ENCODE data around the gene ZNF668. TPM values are rescaled to one million over a fixed set of nuclear protein-coding genes. Genes with fewer than 3 reads are reported as not detected.
A peak's percentile ranks its signal among the peaks of the same experiment; 100 is the strongest.

ZNF668 gene
- total and polyA plus RNA-seq, 2 of the 13 experiments (the other 11 are each of a cell fraction or from before 2014, with no cell fraction given) = 3.8 to 9.8 TPM

DNA sequence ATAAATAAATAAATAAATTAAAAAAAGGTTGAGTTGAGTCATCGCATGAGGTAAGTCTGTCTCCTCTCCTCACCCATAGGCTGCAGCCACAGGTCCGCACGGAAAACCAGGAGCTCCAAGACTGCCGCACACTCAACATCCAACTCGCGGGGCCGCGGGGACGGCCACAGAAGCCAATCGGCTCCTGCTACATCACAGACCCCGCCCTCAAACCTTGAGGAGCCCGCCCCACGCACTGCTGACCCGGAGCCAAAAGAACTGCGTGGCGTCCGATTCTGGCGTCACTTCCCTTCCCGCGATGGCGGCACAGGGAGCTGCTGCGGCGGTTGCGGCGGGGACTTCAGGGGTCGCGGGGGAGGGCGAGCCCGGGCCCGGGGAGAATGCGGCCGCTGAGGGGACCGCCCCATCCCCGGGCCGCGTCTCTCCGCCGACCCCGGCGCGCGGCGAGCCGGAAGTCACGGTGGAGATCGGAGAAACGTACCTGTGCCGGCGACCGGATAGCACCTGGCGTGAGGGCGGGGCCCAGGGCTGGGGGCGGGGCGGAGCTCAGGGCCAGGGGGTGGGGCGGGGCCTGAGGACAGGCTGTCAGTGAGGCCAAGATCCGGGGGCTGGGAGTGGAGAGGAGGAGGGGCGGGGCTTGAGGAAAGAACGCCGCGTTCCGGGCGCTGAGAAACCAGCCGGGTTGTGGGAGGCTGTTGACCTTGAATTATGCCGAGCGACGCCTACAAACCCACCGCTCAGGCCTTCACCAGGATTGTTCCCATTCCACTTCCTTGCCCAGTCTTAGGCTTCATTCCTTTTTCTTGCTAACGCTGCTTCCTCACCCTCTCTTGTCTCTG, 43.6 kb upstream of the ZNF668 start, which contains the start of gene KAT8 (continued):
- TF ChIP-seq FOXC1 (CRISPR knock-in tag; IDR thresholded peaks at IDR 0.05; ENCODE audit: borderline replicate concordance) = peak; percentile 5; the same call in 1 of the 2 replicates
- TF ChIP-seq REL (CRISPR knock-in tag; conservative IDR thresholded peaks at IDR 0.05) = no peak
- TF ChIP-seq, protein P1, sequence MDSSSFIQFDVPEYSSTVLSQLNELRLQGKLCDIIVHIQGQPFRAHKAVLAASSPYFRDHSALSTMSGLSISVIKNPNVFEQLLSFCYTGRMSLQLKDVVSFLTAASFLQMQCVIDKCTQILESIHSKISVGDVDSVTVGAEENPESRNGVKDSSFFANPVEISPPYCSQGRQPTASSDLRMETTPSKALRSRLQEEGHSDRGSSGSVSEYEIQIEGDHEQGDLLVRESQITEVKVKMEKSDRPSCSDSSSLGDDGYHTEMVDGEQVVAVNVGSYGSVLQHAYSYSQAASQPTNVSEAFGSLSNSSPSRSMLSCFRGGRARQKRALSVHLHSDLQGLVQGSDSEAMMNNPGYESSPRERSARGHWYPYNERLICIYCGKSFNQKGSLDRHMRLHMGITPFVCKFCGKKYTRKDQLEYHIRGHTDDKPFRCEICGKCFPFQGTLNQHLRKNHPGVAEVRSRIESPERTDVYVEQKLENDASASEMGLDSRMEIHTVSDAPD (CRISPR knock-in tag; IDR thresholded peaks at IDR 0.05) = peak; percentile 72
- no peak for TF ChIP-seq JUNB (CRISPR knock-in tag; IDR thresholded peaks at IDR 0.05; ENCODE audit: borderline replicate concordance)
- TF ChIP-seq ZNF468 (CRISPR knock-in tag; IDR thresholded peaks at IDR 0.05) = 0 out of 2 replicates have a peak, but pooled peaks have one; percentile 37
- TF ChIP-seq, protein P2, sequence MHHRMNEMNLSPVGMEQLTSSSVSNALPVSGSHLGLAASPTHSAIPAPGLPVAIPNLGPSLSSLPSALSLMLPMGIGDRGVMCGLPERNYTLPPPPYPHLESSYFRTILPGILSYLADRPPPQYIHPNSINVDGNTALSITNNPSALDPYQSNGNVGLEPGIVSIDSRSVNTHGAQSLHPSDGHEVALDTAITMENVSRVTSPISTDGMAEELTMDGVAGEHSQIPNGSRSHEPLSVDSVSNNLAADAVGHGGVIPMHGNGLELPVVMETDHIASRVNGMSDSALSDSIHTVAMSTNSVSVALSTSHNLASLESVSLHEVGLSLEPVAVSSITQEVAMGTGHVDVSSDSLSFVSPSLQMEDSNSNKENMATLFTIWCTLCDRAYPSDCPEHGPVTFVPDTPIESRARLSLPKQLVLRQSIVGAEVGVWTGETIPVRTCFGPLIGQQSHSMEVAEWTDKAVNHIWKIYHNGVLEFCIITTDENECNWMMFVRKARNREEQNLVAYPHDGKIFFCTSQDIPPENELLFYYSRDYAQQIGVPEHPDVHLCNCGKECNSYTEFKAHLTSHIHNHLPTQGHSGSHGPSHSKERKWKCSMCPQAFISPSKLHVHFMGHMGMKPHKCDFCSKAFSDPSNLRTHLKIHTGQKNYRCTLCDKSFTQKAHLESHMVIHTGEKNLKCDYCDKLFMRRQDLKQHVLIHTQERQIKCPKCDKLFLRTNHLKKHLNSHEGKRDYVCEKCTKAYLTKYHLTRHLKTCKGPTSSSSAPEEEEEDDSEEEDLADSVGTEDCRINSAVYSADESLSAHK (CRISPR knock-in tag; IDR thresholded peaks at IDR 0.05; ENCODE audit: borderline replicate concordance) = peak; percentile 87; the same call in 1 of the 2 replicates
- peak; percentile 69; the same call in 1 of the 2 replicates for TF ChIP-seq ZMYM4 (CRISPR knock-in tag; IDR thresholded peaks at IDR 0.05)
- TF ChIP-seq, protein P3, sequence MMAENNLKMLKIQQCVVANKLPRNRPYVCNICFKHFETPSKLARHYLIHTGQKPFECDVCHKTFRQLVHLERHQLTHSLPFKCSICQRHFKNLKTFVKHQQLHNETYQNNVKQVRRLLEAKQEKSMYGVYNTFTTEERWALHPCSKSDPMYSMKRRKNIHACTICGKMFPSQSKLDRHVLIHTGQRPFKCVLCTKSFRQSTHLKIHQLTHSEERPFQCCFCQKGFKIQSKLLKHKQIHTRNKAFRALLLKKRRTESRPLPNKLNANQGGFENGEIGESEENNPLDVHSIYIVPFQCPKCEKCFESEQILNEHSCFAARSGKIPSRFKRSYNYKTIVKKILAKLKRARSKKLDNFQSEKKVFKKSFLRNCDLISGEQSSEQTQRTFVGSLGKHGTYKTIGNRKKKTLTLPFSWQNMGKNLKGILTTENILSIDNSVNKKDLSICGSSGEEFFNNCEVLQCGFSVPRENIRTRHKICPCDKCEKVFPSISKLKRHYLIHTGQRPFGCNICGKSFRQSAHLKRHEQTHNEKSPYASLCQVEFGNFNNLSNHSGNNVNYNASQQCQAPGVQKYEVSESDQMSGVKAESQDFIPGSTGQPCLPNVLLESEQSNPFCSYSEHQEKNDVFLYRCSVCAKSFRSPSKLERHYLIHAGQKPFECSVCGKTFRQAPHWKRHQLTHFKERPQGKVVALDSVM (CRISPR knock-in tag; IDR thresholded peaks at IDR 0.05) = no peak
- peak; percentile 69; the same call in 1 of the 2 replicates for TF ChIP-seq ZNF772 (CRISPR knock-in tag; IDR thresholded peaks at IDR 0.05)
- TF ChIP-seq ZNF30 (CRISPR knock-in tag; IDR thresholded peaks at IDR 0.05) = no peak
- no peak for TF ChIP-seq RBAK (CRISPR knock-in tag; IDR thresholded peaks at IDR 0.05)
- no peak for TF ChIP-seq GTF3A (CRISPR knock-in tag; conservative IDR thresholded peaks at IDR 0.05)
- no peak for TF ChIP-seq PLRG1 (conservative IDR thresholded peaks at IDR 0.05)
- no peak for TF ChIP-seq ZNF121 (CRISPR knock-in tag; IDR thresholded peaks at IDR 0.05)
- 0 out of 2 replicates have a peak, but pooled peaks have one; percentile 78 for TF ChIP-seq ZKSCAN8 (CRISPR knock-in tag; IDR thresholded peaks at IDR 0.05; ENCODE audit: borderline replicate concordance)
- TF ChIP-seq ZNF563 (CRISPR knock-in tag; IDR thresholded peaks at IDR 0.05) = peak; percentile 70; the same call in 1 of the 2 replicates
- TF ChIP-seq, protein P4, sequence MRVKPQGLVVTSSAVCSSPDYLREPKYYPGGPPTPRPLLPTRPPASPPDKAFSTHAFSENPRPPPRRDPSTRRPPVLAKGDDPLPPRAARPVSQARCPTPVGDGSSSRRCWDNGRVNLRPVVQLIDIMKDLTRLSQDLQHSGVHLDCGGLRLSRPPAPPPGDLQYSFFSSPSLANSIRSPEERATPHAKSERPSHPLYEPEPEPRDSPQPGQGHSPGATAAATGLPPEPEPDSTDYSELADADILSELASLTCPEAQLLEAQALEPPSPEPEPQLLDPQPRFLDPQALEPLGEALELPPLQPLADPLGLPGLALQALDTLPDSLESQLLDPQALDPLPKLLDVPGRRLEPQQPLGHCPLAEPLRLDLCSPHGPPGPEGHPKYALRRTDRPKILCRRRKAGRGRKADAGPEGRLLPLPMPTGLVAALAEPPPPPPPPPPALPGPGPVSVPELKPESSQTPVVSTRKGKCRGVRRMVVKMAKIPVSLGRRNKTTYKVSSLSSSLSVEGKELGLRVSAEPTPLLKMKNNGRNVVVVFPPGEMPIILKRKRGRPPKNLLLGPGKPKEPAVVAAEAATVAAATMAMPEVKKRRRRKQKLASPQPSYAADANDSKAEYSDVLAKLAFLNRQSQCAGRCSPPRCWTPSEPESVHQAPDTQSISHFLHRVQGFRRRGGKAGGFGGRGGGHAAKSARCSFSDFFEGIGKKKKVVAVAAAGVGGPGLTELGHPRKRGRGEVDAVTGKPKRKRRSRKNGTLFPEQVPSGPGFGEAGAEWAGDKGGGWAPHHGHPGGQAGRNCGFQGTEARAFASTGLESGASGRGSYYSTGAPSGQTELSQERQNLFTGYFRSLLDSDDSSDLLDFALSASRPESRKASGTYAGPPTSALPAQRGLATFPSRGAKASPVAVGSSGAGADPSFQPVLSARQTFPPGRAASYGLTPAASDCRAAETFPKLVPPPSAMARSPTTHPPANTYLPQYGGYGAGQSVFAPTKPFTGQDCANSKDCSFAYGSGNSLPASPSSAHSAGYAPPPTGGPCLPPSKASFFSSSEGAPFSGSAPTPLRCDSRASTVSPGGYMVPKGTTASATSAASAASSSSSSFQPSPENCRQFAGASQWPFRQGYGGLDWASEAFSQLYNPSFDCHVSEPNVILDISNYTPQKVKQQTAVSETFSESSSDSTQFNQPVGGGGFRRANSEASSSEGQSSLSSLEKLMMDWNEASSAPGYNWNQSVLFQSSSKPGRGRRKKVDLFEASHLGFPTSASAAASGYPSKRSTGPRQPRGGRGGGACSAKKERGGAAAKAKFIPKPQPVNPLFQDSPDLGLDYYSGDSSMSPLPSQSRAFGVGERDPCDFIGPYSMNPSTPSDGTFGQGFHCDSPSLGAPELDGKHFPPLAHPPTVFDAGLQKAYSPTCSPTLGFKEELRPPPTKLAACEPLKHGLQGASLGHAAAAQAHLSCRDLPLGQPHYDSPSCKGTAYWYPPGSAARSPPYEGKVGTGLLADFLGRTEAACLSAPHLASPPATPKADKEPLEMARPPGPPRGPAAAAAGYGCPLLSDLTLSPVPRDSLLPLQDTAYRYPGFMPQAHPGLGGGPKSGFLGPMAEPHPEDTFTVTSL (CRISPR knock-in tag; IDR thresholded peaks at IDR 0.05; ENCODE audit: borderline replicate concordance) = no peak

Measured in HepG2 (cell line).